Rectal smooth muscle tissue (tissue), 1 donor: ENCODE measurements around the gene GAK.

Source experiments
- H3K27ac ChIP-seq: one replicate; pipeline ENCODE4 v1.7.0; 2013; ENCODE audit warnings: low read depth, low read length, inconsistent platforms
- H3K27me3 ChIP-seq: one replicate; pipeline ENCODE4 v1.7.0; 2013; ENCODE audit warnings: low read length; ENCODE audit not compliant: control insufficient read depth, insufficient read depth
- H3K36me3 ChIP-seq: one replicate; pipeline ENCODE4 v1.7.0; 2013; ENCODE audit warnings: low read length; ENCODE audit not compliant: control insufficient read depth, insufficient read depth
- H3K4me1 ChIP-seq: one replicate; pipeline ENCODE4 v1.7.0; 2013; ENCODE audit warnings: low read length; ENCODE audit not compliant: control insufficient read depth, insufficient read depth
- H3K4me3 ChIP-seq: one replicate; pipeline ENCODE4 v1.7.0; 2013; ENCODE audit warnings: low read length
- H3K9ac ChIP-seq: one replicate; pipeline ENCODE4 v1.7.0; 2013; ENCODE audit warnings: low read length

GAK gene

GRCh38 chr4:960636-961350 is 28.7 kb upstream of the GAK start:
- H3K9ac ChIP-seq, result no peak overlapping the region
- no peaks in the 10 kb centered on the region for H3K27me3 ChIP-seq
- peaks cover 17% of the 10 kb centered on the region for H3K36me3 ChIP-seq
- no peak overlapping the region for H3K4me3 ChIP-seq
- no peaks in the 10 kb centered on the region for H3K4me1 ChIP-seq
- H3K27ac ChIP-seq, result no peak overlapping the region

DNA sequence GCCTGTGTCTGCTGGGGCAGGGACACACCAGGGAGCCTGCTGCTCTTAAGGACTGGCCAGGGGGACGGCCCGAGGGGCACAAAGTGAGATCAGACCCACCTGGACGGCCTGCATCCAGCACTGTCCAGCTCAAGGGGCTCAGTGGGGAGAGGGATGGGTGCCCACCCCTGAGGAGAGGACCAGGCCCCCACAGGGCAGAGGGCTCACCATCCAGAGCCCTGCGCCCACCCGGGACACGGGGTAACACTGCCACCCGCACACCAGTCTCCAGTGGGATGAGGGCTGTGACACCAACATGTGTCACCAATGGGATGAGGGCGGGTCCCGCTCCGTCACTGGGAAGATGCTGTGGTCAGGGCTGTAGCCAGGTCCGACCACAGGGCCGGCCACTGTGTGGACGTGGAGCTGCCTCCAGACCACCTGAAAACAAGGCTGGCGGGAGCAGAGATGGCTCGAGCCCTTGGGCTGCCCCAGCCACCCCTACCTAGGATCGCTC is 28.1 kb upstream of the GAK start:
- Histone ChIP-seq H3K4me3 (no peak overlapping the region), H3K27me3 (no peaks in the 10 kb centered on the region), H3K4me1 (no peaks in the 10 kb centered on the region), H3K36me3 (peaks cover 17% of the 10 kb centered on the region), H3K9ac (no peak overlapping the region), H3K27ac (no peak overlapping the region)

GRCh38 chr4:959338-960139 is 27.4 kb upstream of the GAK start:
- Histone ChIP-seq H3K9ac (no peak overlapping the region), H3K36me3 (peaks cover 15% of the 10 kb centered on the region), H3K4me1 (no peaks in the 10 kb centered on the region), H3K4me3 (no peak overlapping the region), H3K27me3 (no peaks in the 10 kb centered on the region), H3K27ac (no peak overlapping the region)

DNA sequence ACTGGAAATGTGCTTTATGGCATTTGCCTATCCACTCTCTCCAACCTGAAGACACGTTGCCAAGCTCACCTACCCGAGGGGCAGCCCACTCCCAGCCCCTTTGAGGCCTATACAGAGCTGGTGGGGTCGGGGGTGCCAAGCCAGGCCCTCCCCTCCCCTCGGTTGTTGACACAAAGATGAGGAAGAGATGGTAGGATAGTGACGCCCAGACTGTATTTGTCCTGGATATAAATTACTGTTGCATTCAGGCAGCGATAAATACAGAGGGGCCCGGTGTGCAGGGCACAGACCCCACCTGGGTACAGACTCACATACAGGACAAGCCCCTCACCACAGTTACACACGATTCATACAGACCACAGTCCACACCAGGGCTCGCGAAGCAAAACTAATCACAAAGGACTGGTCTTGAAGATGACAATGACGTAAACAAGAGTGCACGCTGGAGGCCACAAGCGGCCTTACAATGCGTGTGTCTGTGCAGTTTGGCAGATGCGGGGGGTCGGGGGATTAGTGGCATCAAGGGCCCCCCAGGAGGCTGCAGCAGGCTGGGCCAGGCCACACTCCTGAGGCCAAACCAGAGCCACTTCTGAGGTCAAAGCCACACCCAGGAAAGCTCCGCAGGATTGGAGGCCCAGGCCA is 26.7 kb upstream of the GAK start:
- Histone ChIP-seq H3K36me3 (peaks cover 15% of the 10 kb centered on the region), H3K27me3 (no peaks in the 10 kb centered on the region), H3K9ac (no peak overlapping the region), H3K4me1 (no peaks in the 10 kb centered on the region), H3K27ac (no peak overlapping the region), H3K4me3 (no peak overlapping the region)

DNA sequence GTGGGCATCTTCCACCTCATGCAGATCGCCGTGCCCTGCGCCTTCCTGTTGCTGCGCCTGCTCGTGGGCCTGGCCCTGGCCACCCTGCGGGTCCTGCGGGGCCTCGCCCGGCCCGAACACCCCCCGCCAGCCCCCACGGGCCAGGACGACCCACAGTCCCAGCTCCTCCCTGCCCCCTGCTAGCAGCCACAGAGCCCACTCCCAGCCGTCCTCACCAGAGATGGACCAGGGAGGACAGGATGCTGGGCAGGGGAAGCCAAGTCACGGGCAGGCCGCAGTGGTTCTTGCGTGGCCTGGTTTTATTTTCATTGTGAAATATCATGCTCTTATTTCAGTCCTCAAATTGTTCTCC is 26.2 kb upstream of the GAK start:
- Histone ChIP-seq H3K27ac (no peak overlapping the region), H3K4me3 (no peak overlapping the region), H3K4me1 (no peaks in the 10 kb centered on the region), H3K27me3 (no peaks in the 10 kb centered on the region), H3K9ac (no peak overlapping the region), H3K36me3 (peaks cover 15% of the 10 kb centered on the region)

DNA sequence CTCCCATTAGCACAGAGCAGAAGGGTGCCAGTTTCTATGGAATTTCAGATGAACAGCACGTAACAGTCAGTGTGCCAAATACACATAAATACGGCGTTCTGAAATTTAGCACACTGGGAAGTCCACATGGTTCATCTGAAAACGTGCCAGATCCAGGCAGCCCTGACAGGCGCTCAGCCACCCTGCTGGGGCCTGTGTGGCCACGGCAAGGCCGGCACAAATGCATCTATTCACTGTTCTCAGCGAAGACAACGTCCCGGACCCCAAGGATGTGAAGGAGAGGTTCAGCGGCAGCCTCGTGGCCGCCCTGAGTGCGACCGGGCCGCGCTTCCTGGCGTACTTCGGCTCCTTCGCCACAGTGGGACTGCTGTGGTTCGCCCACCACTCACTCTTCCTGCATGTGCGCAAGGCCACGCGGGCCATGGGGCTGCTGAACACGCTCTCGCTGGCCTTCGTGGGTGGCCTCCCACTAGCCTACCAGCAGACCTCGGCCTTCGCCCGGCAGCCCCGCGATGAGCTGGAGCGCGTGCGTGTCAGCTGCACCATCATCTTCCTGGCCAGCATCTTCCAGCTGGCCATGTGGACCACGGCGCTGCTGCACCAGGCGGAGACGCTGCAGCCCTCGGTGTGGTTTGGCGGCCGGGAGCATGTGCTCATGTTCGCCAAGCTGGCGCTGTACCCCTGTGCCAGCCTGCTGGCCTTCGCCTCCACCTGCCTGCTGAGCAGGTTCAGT is 25.6 kb upstream of the GAK start:
- no peak overlapping the region for H3K27ac ChIP-seq
- H3K4me1 ChIP-seq, result no peaks in the 10 kb centered on the region
- no peak overlapping the region for H3K4me3 ChIP-seq
- peaks cover 15% of the 10 kb centered on the region for H3K36me3 ChIP-seq
- no peak overlapping the region for H3K9ac ChIP-seq
- H3K27me3 ChIP-seq, result no peaks in the 10 kb centered on the region

GRCh38 chr4:957231-957580 is 25.1 kb upstream of the GAK start:
- no peak overlapping the region for H3K4me3 ChIP-seq
- no peak overlapping the region for H3K27ac ChIP-seq
- H3K9ac ChIP-seq, result no peak overlapping the region
- peaks cover 13% of the 10 kb centered on the region for H3K36me3 ChIP-seq
- no peaks in the 10 kb centered on the region for H3K27me3 ChIP-seq
- H3K4me1 ChIP-seq, result no peaks in the 10 kb centered on the region

DNA sequence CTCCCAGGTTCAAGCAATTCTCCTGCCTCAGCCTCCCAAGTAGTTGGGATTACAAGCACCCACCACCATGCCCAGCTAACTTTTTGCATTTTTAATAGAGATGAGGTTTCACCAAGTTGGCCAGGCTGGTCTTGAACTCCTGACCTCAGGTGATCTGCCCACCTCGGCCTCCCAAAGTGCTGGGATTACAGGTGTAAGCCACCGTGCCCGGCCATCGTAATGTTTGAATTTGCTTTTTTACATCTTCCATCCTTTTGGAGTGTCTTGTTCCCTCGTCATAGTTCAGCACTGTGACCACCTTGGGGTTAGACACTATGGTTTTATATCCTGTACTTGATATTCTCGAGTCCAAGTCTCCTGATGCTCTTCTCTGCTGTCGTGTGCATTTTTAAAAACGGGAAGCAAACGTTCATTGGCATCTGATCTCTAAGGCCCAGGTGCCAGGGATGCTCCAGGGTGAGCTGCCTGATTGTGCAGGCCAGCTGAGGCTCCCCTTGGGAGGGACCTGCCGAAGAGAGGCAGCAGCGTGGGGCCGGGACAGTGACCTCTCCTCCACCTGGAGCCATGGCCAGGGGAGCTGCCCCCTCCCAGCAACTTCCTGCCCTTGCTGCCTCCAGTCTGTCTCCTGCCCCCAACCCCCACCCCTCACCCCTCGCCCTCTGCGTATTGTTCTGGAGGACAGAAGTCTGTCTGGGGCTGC is 24.6 kb upstream of the GAK start:
- H3K27me3 ChIP-seq, result no peaks in the 10 kb centered on the region
- no peak overlapping the region for H3K27ac ChIP-seq
- peaks cover 8% of the 10 kb centered on the region for H3K36me3 ChIP-seq
- H3K4me1 ChIP-seq, result no peaks in the 10 kb centered on the region
- H3K9ac ChIP-seq, result no peak overlapping the region
- no peak overlapping the region for H3K4me3 ChIP-seq

DNA sequence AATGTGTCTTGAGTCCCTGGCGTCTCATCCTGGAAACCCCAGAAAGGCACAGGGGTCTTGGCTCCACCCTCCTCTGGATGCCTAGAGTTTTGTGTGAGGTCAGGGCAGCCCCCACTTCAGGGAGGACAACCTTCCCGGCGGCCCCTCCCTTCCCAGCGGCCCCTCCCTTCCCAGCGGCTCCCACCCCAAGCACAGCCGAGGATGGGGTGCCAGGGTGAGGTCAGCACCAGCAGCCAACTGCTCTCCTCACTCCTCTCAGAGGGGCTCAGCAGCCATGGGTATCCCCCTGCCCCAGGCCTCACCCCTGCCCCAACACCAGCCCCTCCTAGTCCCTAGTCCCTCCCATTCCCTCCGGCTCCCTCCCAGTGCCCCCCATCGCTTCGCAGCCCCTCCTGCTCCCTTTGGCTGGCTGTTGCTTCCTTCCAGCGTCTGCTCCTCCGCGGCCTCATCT is 23.8 kb upstream of the GAK start:
- no peaks in the 10 kb centered on the region for H3K4me1 ChIP-seq
- H3K27me3 ChIP-seq, result no peaks in the 10 kb centered on the region
- H3K9ac ChIP-seq, result no peak overlapping the region
- no peak overlapping the region for H3K27ac ChIP-seq
- H3K4me3 ChIP-seq, result no peak overlapping the region
- H3K36me3 ChIP-seq, result peaks cover 7% of the 10 kb centered on the region

GRCh38 chr4:955161-955921 is 23.2 kb upstream of the GAK start:
- no peaks in the 10 kb centered on the region for H3K4me1 ChIP-seq
- no peak overlapping the region for H3K4me3 ChIP-seq
- H3K9ac ChIP-seq, result no peak overlapping the region
- H3K27me3 ChIP-seq, result no peaks in the 10 kb centered on the region
- H3K36me3 ChIP-seq, result peaks cover 7% of the 10 kb centered on the region
- H3K27ac ChIP-seq, result no peak overlapping the region

DNA sequence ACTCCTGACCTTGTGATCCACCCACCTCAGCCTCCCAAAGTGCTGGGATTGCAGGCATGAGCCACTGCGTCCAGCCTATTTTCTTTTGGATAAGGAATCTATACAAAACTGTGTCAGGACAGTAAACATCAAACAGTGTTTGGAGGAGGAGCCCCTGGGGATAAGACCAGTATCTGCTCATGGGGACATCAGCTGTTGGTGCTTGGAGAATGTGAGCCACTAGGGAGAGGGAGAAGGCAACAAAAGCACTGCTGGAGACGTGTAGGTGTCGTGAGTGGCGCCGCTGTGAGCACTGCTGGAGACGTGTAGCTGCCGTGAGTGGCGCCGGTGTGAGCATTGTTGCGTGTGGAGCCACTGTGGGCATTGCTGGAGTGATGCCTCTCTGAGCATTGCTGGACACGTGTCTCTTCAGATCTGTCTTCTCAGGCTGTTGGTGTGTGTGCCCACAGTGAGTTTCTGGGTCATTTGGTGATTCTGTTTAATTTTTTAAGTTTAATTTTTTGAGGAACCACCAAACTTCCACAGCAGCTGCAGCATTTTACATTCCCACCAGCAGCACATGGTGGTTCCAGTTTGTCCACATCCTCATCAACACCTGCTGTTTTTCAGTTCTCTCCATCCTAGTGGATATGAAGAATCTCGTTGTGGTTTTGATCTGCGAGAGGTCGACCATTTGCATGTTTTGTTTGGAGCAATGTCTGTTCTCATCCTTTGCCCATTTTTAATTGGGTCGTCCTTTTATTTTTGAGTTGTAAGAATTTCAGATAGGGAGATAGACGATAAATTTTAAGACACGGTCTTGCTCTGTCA is 22.3 kb upstream of the GAK start:
- no peak overlapping the region for H3K9ac ChIP-seq
- H3K27me3 ChIP-seq, result no peaks in the 10 kb centered on the region
- H3K27ac ChIP-seq, result no peak overlapping the region
- H3K4me3 ChIP-seq, result no peak overlapping the region
- H3K36me3 ChIP-seq, result peaks cover 7% of the 10 kb centered on the region
- H3K4me1 ChIP-seq, result no peaks in the 10 kb centered on the region
